ENCODE data around the gene RSPH1. TPM values are rescaled to one million over a fixed set of nuclear protein-coding genes. Genes with fewer than 3 reads are reported as not detected.

Gene RSPH1
- total and polyA plus RNA-seq, 4 donors = 0.09 to 0.17 (median 0.16) TPM; not detected in 1

DNA sequence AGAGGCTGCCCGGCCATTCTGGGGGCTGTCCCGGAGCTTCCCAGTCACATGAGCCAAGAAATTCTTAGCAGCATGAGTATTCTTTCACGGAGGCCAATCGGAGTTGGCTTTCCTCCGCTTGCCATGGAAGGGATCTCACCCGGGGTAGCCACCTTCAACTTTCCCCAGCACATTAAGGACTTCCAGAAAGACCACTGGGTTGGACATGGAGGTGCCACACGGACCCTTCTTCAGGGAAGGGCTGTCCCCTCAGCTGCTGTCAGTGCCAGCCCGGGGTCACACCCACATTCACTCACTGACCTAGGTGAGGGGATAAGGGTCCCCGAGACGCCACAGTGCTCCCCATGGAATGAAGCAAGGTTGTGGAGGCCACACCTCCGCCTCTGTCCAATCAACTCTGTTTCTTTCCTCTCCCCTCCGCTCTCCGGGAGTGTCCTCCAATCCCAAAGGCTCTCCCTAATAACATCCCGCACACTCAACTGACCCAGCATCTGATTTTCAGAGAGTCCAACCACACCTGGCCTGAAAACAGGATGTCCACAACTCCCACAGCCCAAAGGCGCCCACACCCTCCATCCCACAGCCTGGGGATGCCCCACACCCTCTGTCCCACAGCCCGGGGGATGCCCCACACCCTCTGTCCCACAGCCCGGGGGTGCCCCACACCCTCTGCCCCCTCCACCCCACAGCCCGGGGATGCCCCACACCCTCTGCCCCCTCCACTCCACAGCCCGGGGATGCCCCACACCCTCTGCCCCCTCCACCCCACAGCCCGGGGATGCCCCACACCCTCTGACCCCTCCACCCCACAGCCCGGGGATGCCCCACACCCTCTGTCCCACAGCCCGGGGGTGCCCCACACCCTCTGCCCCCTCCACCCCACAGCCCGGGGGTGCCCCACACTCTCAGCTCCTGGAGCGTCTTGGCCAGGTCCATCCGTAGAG, 19.4 kb downstream of the RSPH1 start:
- Histone ChIP-seq H3K9ac (ENCODE audit: low read depth in 1 of 2, low read length in 2 of 2) (no peak overlapping the region), H3K27me3 (ENCODE audit: control insufficient read depth in 4 of 4, insufficient read depth in 4 of 4, low read length in 3 of 4) (no peaks in the 10 kb centered on the region), H3K9me3 (ENCODE audit: control insufficient read depth in 4 of 4, low read length in 3 of 4) (no peaks in the 10 kb centered on the region), H3K4me1 (ENCODE audit: control insufficient read depth in 4 of 4, insufficient read depth in 4 of 4, low read length in 3 of 4) (peaks cover 4 to 10% (median 6%) of the 10 kb centered on the region in 4 donors), H3K27ac (ENCODE audit: low read depth in 1 of 2, low read length in 2 of 2) (no peak overlapping the region), H3K4me3 (ENCODE audit: low read depth in 1 of 3, low read length in 3 of 3) (no peak overlapping the region), H3K36me3 (ENCODE audit: control insufficient read depth in 4 of 4, insufficient read depth in 3 of 4, low read depth in 1 of 4, low read length in 3 of 4) (no peaks in the 10 kb centered on the region)
- no peak for DNase-seq (ENCODE audit: low spot score)
- WGBS = 90% methylated on average over 25 of the region's 25 CpGs
- TF ChIP-seq GABPA (IDR thresholded peaks at IDR 0.05 in 1 of 2, conservative IDR thresholded peaks at IDR 0.05 in 1 of 2) = no peak
- TF ChIP-seq RAD21 (IDR thresholded peaks at IDR 0.05) = no peak
- no peak for TF ChIP-seq RXRA (IDR thresholded peaks at IDR 0.05)
- no peak for TF ChIP-seq JUND (IDR thresholded peaks at IDR 0.05)
- no peak for TF ChIP-seq FOXA1 (IDR thresholded peaks at IDR 0.05)
- TF ChIP-seq, protein P1, sequence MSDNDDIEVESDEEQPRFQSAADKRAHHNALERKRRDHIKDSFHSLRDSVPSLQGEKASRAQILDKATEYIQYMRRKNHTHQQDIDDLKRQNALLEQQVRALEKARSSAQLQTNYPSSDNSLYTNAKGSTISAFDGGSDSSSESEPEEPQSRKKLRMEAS (IDR thresholded peaks at IDR 0.05) = no peak
- no peak for TF ChIP-seq YY1 (IDR thresholded peaks at IDR 0.05)
- TF ChIP-seq, protein P2, sequence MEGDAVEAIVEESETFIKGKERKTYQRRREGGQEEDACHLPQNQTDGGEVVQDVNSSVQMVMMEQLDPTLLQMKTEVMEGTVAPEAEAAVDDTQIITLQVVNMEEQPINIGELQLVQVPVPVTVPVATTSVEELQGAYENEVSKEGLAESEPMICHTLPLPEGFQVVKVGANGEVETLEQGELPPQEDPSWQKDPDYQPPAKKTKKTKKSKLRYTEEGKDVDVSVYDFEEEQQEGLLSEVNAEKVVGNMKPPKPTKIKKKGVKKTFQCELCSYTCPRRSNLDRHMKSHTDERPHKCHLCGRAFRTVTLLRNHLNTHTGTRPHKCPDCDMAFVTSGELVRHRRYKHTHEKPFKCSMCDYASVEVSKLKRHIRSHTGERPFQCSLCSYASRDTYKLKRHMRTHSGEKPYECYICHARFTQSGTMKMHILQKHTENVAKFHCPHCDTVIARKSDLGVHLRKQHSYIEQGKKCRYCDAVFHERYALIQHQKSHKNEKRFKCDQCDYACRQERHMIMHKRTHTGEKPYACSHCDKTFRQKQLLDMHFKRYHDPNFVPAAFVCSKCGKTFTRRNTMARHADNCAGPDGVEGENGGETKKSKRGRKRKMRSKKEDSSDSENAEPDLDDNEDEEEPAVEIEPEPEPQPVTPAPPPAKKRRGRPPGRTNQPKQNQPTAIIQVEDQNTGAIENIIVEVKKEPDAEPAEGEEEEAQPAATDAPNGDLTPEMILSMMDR (IDR thresholded peaks at IDR 0.05; ENCODE audit: low read depth, low read length, missing input control) = no peak
- TF ChIP-seq ZBTB33 (IDR thresholded peaks at IDR 0.05) = no peak
- TF ChIP-seq, protein P3, sequence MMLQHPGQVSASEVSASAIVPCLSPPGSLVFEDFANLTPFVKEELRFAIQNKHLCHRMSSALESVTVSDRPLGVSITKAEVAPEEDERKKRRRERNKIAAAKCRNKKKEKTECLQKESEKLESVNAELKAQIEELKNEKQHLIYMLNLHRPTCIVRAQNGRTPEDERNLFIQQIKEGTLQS (IDR thresholded peaks at IDR 0.05) = no peak
- no peak for TF ChIP-seq TAF1 (conservative IDR thresholded peaks at IDR 0.05)
- TF ChIP-seq SP1 (IDR thresholded peaks at IDR 0.05) = no peak
- TF ChIP-seq HNF4A (conservative IDR thresholded peaks at IDR 0.05) = no peak
- no peak for TF ChIP-seq NR2F2 (IDR thresholded peaks at IDR 0.05)
- no peak for TF ChIP-seq REST (IDR thresholded peaks at IDR 0.05)
- TF ChIP-seq EGR1 (IDR thresholded peaks at IDR 0.05; ENCODE audit: low read depth in 2 of 2) = no peak
- no peak for TF ChIP-seq HNF4G (IDR thresholded peaks at IDR 0.05)
- no peak for TF ChIP-seq FOXA2 (IDR thresholded peaks at IDR 0.05)
